NCI-H1092 treated with DMSO at 0.1 percent for 48 hours (cell line): ENCODE measurements around the gene PRR5L.

Source experiments
- DNase-seq: peaks from one replicate; lab custom pipeline; 2025; lab: John Stamatoyannopoulos, UW

The PRR5L gene

GRCh38 chr11:36326524-36327419 lies 30.7 kb downstream of the PRR5L start:
- DNase-seq = no peak

DNA sequence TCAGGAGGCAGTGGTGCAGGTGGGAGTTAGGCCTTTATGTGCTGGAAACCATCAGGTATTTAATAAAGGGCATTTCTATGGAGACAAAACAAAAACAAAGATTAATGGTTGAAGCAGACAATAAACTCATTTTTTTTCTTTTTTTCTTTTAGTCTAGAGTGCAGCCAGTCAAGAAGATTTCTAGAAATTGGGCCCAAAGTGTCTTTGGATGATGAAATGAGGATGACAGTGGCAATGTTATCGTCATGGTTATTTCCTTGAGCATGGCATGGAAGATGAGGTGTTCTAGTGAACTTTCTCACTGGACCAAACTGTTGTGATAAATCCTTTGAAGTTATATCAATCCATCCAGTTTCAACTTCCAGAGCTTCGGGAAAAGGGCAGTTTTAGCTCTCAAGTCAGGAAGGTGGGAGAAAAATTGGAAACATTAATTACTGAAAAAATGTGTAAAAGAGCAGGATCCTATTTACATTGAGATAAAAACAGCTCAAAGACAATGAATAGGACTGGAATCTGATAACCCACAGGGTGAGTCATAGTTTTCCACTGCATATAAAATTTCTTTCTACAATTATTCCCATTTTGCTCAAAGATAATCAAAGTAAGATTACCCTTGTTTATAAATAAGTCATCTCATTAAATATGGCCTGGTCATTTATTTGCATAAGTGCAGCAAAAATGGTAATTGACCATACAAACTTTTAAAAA lies 33.0 kb downstream of the PRR5L start:
- no peak for DNase-seq

DNA sequence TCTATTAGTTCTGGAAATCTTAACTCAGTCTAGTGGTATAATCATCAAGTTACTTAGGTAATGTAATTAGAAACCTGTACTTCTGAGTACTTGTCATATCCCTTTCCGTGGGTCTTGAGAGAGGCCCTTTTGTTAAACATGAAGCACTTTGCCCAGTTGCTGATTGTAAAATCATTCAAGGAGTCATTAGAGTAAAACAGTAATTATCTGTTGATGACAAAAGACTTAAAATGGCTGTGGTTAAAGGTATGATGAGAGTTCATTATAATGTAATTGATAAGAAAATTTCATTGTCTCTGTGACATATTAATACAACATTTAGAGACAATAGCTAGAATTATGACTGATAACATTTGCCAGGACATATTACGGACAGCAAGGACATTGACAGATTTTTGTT lies 34.3 kb downstream of the PRR5L start:
- DNase-seq = no peak

- DNase-seq = no peak
These were observed 37.4 kb downstream of the PRR5L start for GRCh38 chr11:36333468-36333867.

DNA sequence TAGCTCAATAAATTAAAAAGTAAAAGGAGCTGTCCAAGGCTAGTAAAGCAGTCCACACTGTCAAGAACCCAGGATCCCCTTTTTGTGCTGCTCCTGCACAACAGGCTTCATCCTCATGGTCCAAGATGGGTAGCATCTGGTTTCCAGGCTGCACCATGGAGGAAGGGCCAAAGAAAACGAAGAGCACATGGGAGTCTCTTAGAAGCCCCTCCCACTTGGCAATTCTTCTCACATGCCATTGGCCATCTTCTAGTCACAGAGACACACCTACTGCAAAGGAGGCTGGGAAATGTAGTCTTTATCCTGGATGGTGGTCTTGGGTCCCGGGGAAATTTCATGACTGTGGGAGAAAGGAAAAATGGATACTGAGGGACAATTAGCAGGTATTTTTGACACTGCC lies 37.8 kb downstream of the PRR5L start:
- DNase-seq = no peak

DNA sequence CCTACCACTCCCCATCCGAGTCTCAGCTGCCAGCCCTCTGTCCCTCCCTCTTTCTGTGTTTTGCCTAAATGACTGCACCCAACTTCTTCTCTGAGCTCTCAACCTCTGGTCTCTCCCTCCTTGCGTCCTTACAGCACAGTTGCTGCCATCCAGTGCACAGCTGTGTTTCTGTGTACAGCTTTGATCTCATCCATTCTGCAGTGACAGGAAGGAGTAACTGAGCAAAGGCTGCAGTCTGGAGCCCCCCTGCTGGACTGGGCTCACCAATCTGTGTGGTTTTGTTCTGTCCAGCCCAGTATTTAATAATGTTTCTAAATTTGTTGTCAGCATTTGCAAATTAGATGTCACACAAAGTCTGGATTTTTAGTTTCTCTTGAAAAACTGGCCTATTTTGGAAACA lies 43.8 kb downstream of the PRR5L start:
- no peak for DNase-seq

- DNase-seq = no peak
These were observed 44.8 kb downstream of the PRR5L start for GRCh38 chr11:36340897-36341296.

DNA sequence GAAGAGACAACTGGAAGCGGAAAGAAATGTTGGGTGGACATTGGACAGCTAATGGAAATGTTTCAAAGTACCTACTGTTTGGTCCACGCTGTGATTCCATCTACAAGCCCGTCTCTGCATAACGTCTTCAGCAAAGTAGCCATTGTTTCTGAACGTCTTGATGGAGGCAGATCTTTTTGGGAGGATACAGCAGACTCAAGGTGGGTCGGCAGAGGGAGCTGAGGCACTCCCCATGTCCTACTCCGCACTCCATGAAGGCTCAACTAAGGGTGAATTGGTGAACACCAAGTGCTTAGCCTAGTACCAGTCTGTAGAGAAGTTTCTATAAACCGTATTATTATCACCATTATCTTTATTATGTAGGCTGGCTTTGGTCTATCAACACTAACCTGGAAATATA lies 45.8 kb downstream of the PRR5L start:
- DNase-seq = no peak

GRCh38 chr11:36342327-36342726 lies 46.2 kb downstream of the PRR5L start:
- no peak for DNase-seq

- DNase-seq = no peak
These were observed 47.3 kb downstream of the PRR5L start for GRCh38 chr11:36343436-36343835.

- DNase-seq = no peak
These were observed 49.0 kb downstream of the PRR5L start for GRCh38 chr11:36345084-36345511.

GRCh38 chr11:36345535-36346141 lies 49.5 kb downstream of the PRR5L start:
- DNase-seq = no peak

GRCh38 chr11:36346562-36347383 lies 50.7 kb downstream of the PRR5L start:
- no peak for DNase-seq

DNA sequence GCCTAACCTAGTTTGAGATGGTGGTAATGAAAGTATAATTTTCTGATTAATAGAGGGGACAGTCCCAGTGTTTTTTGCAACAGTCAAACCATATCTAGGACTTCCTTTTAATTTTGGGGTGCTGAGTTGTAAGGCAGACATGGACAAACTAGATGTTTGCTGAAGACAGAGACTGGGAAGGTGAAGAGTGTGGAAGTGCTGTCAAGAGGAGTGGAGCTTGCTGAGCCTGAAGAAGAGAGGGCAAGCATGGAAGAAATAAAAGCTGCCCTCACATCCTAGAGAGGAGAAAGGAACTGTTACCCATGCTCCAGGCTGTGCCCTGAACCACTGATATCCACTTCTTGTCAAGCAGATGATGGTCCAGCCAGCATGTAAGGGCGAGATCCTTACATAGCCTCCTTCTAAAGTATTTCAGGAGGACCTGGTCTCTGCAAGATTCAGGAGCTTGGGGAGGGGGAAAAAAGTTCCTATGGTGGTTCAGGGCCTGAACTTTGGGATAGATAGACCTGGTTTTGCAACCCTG lies 51.4 kb downstream of the PRR5L start:
- DNase-seq = no peak

GRCh38 chr11:36349351-36350136 lies 53.5 kb downstream of the PRR5L start:
- no peak for DNase-seq

DNA sequence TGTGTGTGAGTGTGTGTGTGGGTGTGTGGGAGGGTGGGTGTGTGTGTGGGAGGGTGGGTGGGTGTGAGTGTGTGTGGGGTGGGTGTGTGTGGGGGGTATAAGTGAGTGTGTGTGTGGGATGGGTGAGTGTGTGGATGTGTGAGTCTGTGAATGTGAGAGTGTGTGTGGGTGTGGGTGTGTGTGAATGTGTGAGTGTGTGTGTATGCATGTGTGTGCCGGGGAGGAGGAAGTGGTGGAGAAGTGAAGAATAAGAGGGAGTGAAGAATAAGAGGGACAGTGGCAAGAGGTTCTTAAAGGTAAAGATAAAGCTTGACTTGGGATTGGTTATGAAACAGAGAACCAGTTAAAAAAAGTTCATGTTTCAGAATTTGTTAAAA lies 54.0 kb downstream of the PRR5L start:
- DNase-seq = no peak

GRCh38 chr11:36352922-36353321 lies 56.8 kb downstream of the PRR5L start:
- DNase-seq = no peak

DNA sequence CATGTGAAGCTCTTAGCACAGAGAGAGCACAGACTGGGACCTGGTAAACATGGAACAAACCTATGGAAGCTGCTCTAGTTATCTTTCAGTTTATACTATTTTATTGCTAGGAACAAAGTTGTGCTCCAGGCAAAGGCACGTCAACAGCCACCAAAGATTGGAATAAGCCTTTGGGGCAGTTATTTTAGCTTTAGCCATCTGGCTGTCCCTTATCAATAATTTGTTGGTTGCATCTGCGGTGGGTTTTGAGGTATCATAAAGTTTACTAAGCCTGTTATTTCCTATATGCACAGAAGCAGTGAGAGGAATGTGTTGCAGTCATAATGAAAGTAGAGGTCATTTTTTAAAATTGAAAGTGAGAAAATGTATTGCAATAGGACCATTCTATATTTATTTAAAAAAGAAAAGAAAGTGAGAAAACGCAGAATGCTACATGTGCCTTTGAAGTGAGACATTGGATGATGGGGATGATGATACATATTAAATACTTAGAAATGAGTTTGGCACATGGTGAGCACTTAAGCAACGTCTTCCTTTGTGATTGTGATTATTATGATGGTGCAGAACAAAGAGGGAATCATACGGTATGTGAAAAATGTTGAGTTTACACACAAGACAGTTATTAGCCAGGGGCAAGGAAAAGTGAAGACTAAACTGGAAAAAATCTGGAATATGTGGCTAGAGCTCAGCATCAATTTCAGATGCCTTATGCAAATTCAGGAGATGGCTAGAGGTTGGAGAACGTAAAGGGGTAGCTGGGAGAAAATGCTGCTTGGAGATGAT lies 58.3 kb downstream of the PRR5L start:
- no peak for DNase-seq

GRCh38 chr11:36356201-36356600 lies 60.1 kb downstream of the PRR5L start:
- no peak for DNase-seq

GRCh38 chr11:36357831-36358230 lies 61.7 kb downstream of the PRR5L start:
- no peak for DNase-seq
